PFSK-1 (cell line): Measurements from ENCODE around the gene TLR5.

Experiments
- FOXP2 ChIP-seq: optimal IDR thresholded peaks from 2 replicates; pipeline ENCODE3; 2011; ENCODE audit warnings: borderline replicate concordance, control low read depth, inconsistent platforms; ENCODE audit not compliant: insufficient read depth; ENCODE audit errors: extremely low read length, extremely low read depth
- POLR2AphosphoS5 ChIP-seq: IDR thresholded peaks from 2 replicates; pipeline ENCODE4 v1.6.1; 2012; ENCODE audit warnings: low read depth, mild to moderate bottlenecking, control low read depth, low read length, moderate library complexity
- REST ChIP-seq, 2 experiments: IDR thresholded peaks; 2 replicates each; pipeline versions ENCODE4 v1.6.1 to v1.8.0; 2011 to 2012; ENCODE audit warnings: low read depth in 2 of 2, low read length in 2 of 2, control low read depth in 1 of 2, inconsistent platforms in 1 of 2, mild to moderate bottlenecking in 1 of 2, moderate library complexity in 1 of 2; ENCODE audit not compliant: insufficient read depth in 1 of 2
- SIN3A ChIP-seq: IDR thresholded peaks from 2 replicates; pipeline ENCODE4 v1.6.1; 2012; ENCODE audit warnings: mild to moderate bottlenecking, low read length, moderate library complexity, borderline replicate concordance; ENCODE audit not compliant: insufficient read depth
- TAF1 ChIP-seq: IDR thresholded peaks from 2 replicates; pipeline ENCODE4 v1.6.1; 2012; ENCODE audit warnings: low read length, control low read depth, borderline replicate concordance; ENCODE audit not compliant: insufficient read depth

The TLR5 gene

GRCh38 chr1:223075834-223076233 lies 67.2 kb downstream of the TLR5 start:
- TF ChIP-seq REST (IDR thresholded peaks at IDR 0.05; ENCODE audit: insufficient read depth in 1 of 2, low read depth in 2 of 2, low read length in 2 of 2) (no peak), POLR2AphosphoS5 (no peak), TAF1 (no peak), SIN3A (no peak), FOXP2 (no peak)

- no peak for TF ChIP-seq POLR2AphosphoS5
- no peak for TF ChIP-seq REST (IDR thresholded peaks at IDR 0.05; ENCODE audit: insufficient read depth in 1 of 2, low read depth in 2 of 2, low read length in 2 of 2)
- no peak for TF ChIP-seq FOXP2
- no peak for TF ChIP-seq SIN3A
- TF ChIP-seq TAF1 = no peak
Measured at GRCh38 chr1:223074445-223075300, 68.4 kb downstream of the TLR5 start.

GRCh38 chr1:223068900-223069665 lies 74.0 kb downstream of the TLR5 start:
- TF ChIP-seq POLR2AphosphoS5 = no peak

GRCh38 chr1:223067914-223068313 lies 75.1 kb downstream of the TLR5 start:
- TF ChIP-seq TAF1 (no peak), FOXP2 (no peak), SIN3A (no peak), REST (IDR thresholded peaks at IDR 0.05; ENCODE audit: insufficient read depth in 1 of 2, low read depth in 2 of 2, low read length in 2 of 2) (no peak), POLR2AphosphoS5 (no peak)

GRCh38 chr1:223066415-223066814 lies 76.6 kb downstream of the TLR5 start:
- TF ChIP-seq POLR2AphosphoS5 = no peak
- no peak for TF ChIP-seq FOXP2
- TF ChIP-seq REST (IDR thresholded peaks at IDR 0.05; ENCODE audit: insufficient read depth in 1 of 2, low read depth in 2 of 2, low read length in 2 of 2) = no peak
- TF ChIP-seq TAF1 = no peak
- TF ChIP-seq SIN3A = no peak
